PC-3 (cell line): ENCODE data around the gene GIPC1. TPM values are rescaled to one million over a fixed set of nuclear protein-coding genes. Genes with fewer than 3 reads are reported as not detected.

ENCODE experiments used
- ATAC-seq: fragments of 200-7000 bp; cut with Tn5 transposase; 2 replicates; pipeline ENCODE4 v1.9.1; 2020; ENCODE audit warnings: mild to moderate bottlenecking, moderate library complexity
- BruUV-seq: library from RNA; stranded (reverse); fragments of 400-500 nt; replicated peaks from 2 replicates; lab custom pipeline; 2021; lab: Mats Ljungman, UMichigan
- CTCF ChIA-PET: fragments of 300-600 bp; sonication (Branson Sonifier 250); formaldehyde crosslinking; loops from one replicate; lab custom pipeline; 2022; ENCODE audit warnings: antibody characterized with exemption; lab: Charles Lee
- POLR2A ChIA-PET: fragments of 300-600 bp; sonication (Branson Sonifier 250); formaldehyde crosslinking; loops from one replicate; lab custom pipeline; 2022; ENCODE audit warnings: antibody characterized with exemption; ENCODE audit not compliant: unreplicated experiment; lab: Charles Lee
- DNase-seq: peaks from one replicate; pipeline ENCODE4 v3.0.0-alpha.2; 2015
- H2AFZ ChIP-seq: fragments of 300-600 bp; sonication (generic); 2 replicates; pipeline ENCODE4 v1.6.0; 2016; ENCODE audit warnings: antibody characterized with exemption, low read length
- H3F3A ChIP-seq: fragments of 300-600 bp; sonication (generic); one replicate; pipeline ENCODE4 v1.6.0; 2017; ENCODE audit warnings: antibody characterized with exemption, low read length, control low read depth, mild to moderate bottlenecking; ENCODE audit not compliant: unreplicated experiment
- H3K27ac ChIP-seq: fragments of 300-600 bp; sonication (generic); 2 replicates; pipeline ENCODE4 v1.5.1; 2016; ENCODE audit warnings: mild to moderate bottlenecking, low read length
- H3K27me3 ChIP-seq: fragments of 300-600 bp; sonication (generic); 2 replicates; pipeline ENCODE4 v1.6.1; 2016; ENCODE audit warnings: low read length, mixed read lengths
- H3K36me3 ChIP-seq: fragments of 300-600 bp; sonication (generic); 2 replicates; pipeline ENCODE4 v1.6.1; 2016; ENCODE audit warnings: low read depth, mixed run types, low read length, mixed read lengths
- H3K4me1 ChIP-seq: fragments of 300-600 bp; sonication (generic); 2 replicates; pipeline ENCODE4 v1.5.1; 2016; ENCODE audit warnings: low read length; ENCODE audit not compliant: insufficient read depth
- H3K4me2 ChIP-seq: fragments of 300-600 bp; sonication (generic); 2 replicates; pipeline ENCODE4 v1.6.0; 2016; ENCODE audit warnings: low read length
- H3K4me3 ChIP-seq: fragments of 300-600 bp; sonication (generic); 2 replicates; pipeline ENCODE4 v1.5.1; 2016; ENCODE audit warnings: mild to moderate bottlenecking, low read length, mixed read lengths
- H3K79me2 ChIP-seq: fragments of 300-600 bp; sonication (generic); 2 replicates; pipeline ENCODE4 v1.6.1; 2017; ENCODE audit warnings: low read length, mixed read lengths
- H3K9ac ChIP-seq: fragments of 300-600 bp; sonication (generic); 2 replicates; pipeline ENCODE4 v1.6.0; 2016; ENCODE audit warnings: mild to moderate bottlenecking, low read length
- H3K9me2 ChIP-seq: fragments of 300-600 bp; sonication (generic); replicated peaks from 2 replicates; pipeline ENCODE4 v1.6.1; 2016; ENCODE audit warnings: mixed run types, low read length, mixed read lengths
- H3K9me3 ChIP-seq: fragments of 300-600 bp; sonication (generic); 2 replicates; pipeline ENCODE4 v1.6.1; 2016; ENCODE audit warnings: low read length, mixed read lengths
- H4K20me1 ChIP-seq: fragments of 300-600 bp; sonication (generic); 2 replicates; pipeline ENCODE4 v1.6.1; 2016; ENCODE audit warnings: low read length, mixed read lengths
- EZH2 ChIP-seq: fragments of 300-600 bp; sonication (generic); IDR thresholded peaks from one replicate; pipeline ENCODE4 v1.6.1; 2017; ENCODE audit warnings: antibody characterized with exemption, mild to moderate bottlenecking, low read length; ENCODE audit not compliant: unreplicated experiment
- EZH2phosphoT487 ChIP-seq: fragments of 300-600 bp; sonication (generic); IDR thresholded peaks from 2 replicates; pipeline ENCODE4 v1.6.1; 2018; ENCODE audit warnings: mild to moderate bottlenecking, antibody characterized with exemption, low read length, borderline replicate concordance
- intact Hi-C: fragments of 100-400 bp; cut with micrococcal nuclease; formaldehyde crosslinking; loops from 2 replicates; pipeline ENCODE4 v1.9.0; 2023
- total RNA-seq: library from RNA; depleted of rRNA; stranded (reverse); fragments of >200 nt; gene quantifications from 2 replicates; pipeline ENCODE4 v1.2.3, GENCODE V29; 2014
- TF ChIP-seq, protein P1 (sequence below): fragments of 300-600 bp; sonication (generic); conservative IDR thresholded peaks from 2 replicates; pipeline ENCODE4 v1.5.1; 2017; ENCODE audit warnings: antibody characterized with exemption, low read depth, mild to moderate bottlenecking, low read length

Gene GIPC1
- total RNA-seq, 1 experiment from 2014 or later, result 538 TPM

- TSS peak; percentile 49 for BruUV-seq
Observed at GRCh38 chr19:14528419-14529253, 32.7 kb upstream of the GIPC1 start.

DNA sequence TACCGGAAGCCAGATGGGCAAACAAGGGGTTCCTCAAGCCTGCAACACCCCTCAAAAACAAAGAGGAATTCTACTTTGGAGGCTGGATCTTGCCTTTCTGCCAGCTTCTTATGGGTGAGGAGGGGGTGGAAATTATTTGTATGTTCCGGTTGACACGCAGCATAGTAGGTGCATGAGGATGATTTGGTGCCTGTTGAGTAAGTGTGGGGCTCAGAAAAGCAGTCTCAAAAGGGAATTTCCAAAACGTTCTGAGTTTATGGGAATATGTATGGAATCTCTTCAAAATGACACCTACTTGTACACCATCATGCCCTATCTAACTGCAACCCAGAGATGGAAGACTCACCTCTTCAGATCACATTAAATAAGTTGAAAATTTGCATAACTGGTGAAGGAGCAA, 30.5 kb upstream of the GIPC1 start:
- no peak for TF ChIP-seq EZH2phosphoT487
- TF ChIP-seq, protein P1, sequence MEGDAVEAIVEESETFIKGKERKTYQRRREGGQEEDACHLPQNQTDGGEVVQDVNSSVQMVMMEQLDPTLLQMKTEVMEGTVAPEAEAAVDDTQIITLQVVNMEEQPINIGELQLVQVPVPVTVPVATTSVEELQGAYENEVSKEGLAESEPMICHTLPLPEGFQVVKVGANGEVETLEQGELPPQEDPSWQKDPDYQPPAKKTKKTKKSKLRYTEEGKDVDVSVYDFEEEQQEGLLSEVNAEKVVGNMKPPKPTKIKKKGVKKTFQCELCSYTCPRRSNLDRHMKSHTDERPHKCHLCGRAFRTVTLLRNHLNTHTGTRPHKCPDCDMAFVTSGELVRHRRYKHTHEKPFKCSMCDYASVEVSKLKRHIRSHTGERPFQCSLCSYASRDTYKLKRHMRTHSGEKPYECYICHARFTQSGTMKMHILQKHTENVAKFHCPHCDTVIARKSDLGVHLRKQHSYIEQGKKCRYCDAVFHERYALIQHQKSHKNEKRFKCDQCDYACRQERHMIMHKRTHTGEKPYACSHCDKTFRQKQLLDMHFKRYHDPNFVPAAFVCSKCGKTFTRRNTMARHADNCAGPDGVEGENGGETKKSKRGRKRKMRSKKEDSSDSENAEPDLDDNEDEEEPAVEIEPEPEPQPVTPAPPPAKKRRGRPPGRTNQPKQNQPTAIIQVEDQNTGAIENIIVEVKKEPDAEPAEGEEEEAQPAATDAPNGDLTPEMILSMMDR, result no peak
- no peak for TF ChIP-seq EZH2
- CTCF ChIA-PET, result no interaction called here

More at GRCh38 chr19:14528419-14529253, 32.7 kb upstream of the GIPC1 start:
- peak overlapping the region; percentile 87 for H3K4me2 ChIP-seq
- intact Hi-C loops, result loop anchor here (2.0 kb wide), 1 partner anchor 32 kb away; the partner anchor contains the start of gene GIPC1
- ChIA-PET CTCF (no interaction called here), POLR2A (no interaction called here)
- H3K9ac ChIP-seq, result peak overlapping the region; percentile 43
- ATAC-seq, result no peak
- peak overlapping the region; percentile 79 for H3K4me3 ChIP-seq
- TF ChIP-seq, protein P1, result no peak
- TF ChIP-seq EZH2 (no peak), EZH2phosphoT487 (no peak)
- H3K27me3 ChIP-seq, result no peaks in the 10 kb centered on the region
- no peak overlapping the region for H3K27ac ChIP-seq
- no peak for DNase-seq
- no peaks in the 10 kb centered on the region for H3K36me3 ChIP-seq
- no peaks in the 10 kb centered on the region for H3K9me2 ChIP-seq
- H2AFZ ChIP-seq, result peak overlapping the region; percentile 93
- H3K79me2 ChIP-seq, result peaks cover 41% of the 10 kb centered on the region
- peaks cover 18% of the 10 kb centered on the region for H3K4me1 ChIP-seq
- H3K9me3 ChIP-seq, result no peaks in the 10 kb centered on the region
- peaks cover 7% of the 10 kb centered on the region; the same call in 1 of the 2 replicates for H4K20me1 ChIP-seq
- H3F3A ChIP-seq, result no peaks in the 10 kb centered on the region

GRCh38 chr19:14525729-14526128, 29.8 kb upstream of the GIPC1 start:
- no peak for DNase-seq
- H3K9ac ChIP-seq, result no peak overlapping the region
- H3K27ac ChIP-seq, result no peak overlapping the region
- no peak overlapping the region for H3K4me2 ChIP-seq
- ATAC-seq, result no peak
- peaks cover 1% of the 10 kb centered on the region for H3F3A ChIP-seq
- intact Hi-C loops, result no loop called here
- CTCF ChIA-PET, result no interaction called here
- H3K27me3 ChIP-seq, result no peaks in the 10 kb centered on the region
- POLR2A ChIA-PET, result interaction anchor here (0.6 kb wide), 1 partner anchor 29 kb away, joined by 3 read pairs; no protein-coding TSS in a partner anchor
- no TSS peak for BruUV-seq
- peaks cover 5% of the 10 kb centered on the region; the same call in 1 of the 2 replicates for H4K20me1 ChIP-seq
- TF ChIP-seq, protein P1, result no peak
- TF ChIP-seq EZH2phosphoT487 (no peak), EZH2 (no peak)
- H2AFZ ChIP-seq, result no peak overlapping the region
- peaks cover 17% of the 10 kb centered on the region for H3K4me1 ChIP-seq
- H3K79me2 ChIP-seq, result peaks cover 12% of the 10 kb centered on the region
- H3K4me3 ChIP-seq, result no peak overlapping the region
- H3K9me3 ChIP-seq, result no peaks in the 10 kb centered on the region
- no peaks in the 10 kb centered on the region for H3K9me2 ChIP-seq
- no peaks in the 10 kb centered on the region for H3K36me3 ChIP-seq

More for the DNA sequence above, 30.5 kb upstream of the GIPC1 start:
- Histone ChIP-seq H3K27me3 (no peaks in the 10 kb centered on the region), H3K27ac (no peak overlapping the region), H3K9me2 (no peaks in the 10 kb centered on the region), H3K4me3 (no peak overlapping the region), H3K9me3 (no peaks in the 10 kb centered on the region), H3F3A (no peaks in the 10 kb centered on the region), H3K36me3 (no peaks in the 10 kb centered on the region), H3K9ac (no peak overlapping the region), H3K4me1 (peaks cover 18% of the 10 kb centered on the region), H2AFZ (no peak overlapping the region), H3K4me2 (no peak overlapping the region), H3K79me2 (peaks cover 19% of the 10 kb centered on the region), H4K20me1 (peaks cover 7% of the 10 kb centered on the region; the same call in 1 of the 2 replicates)
- DNase-seq (no peak), ATAC-seq (no peak)
- BruUV-seq, result no TSS peak
- intact Hi-C loops, result no loop called here
- POLR2A ChIA-PET, result no interaction called here
